Stimulated activated naive CD8-positive, alpha-beta T cell treated with anti-CD3 and anti-CD28 coated beads, Interleukin-15, Interleukin-2, amounts not matched to agents 100 ng/mL and 50 ng/mL, for 24 hours (primary cell): ENCODE data around the gene CHTOP.

Experiments used
- H3K27ac Mint-ChIP-seq: one replicate; pipeline ENCODE4 v1.8.0; 2021; ENCODE audit warnings: mild to moderate bottlenecking, mixed read lengths
- H3K27me3 Mint-ChIP-seq: one replicate; pipeline ENCODE4 v1.8.0; 2021; ENCODE audit warnings: mixed read lengths
- H3K36me3 Mint-ChIP-seq: one replicate; pipeline ENCODE4 v1.8.0; 2021; ENCODE audit warnings: low read depth, mixed read lengths
- H3K4me1 Mint-ChIP-seq: one replicate; pipeline ENCODE4 v1.8.0; 2021; ENCODE audit warnings: low read depth, mixed read lengths
- H3K4me3 Mint-ChIP-seq: one replicate; pipeline ENCODE4 v1.8.0; 2021; ENCODE audit warnings: mild to moderate bottlenecking, mixed read lengths
- H3K9me3 Mint-ChIP-seq: one replicate; pipeline ENCODE4 v1.8.0; 2021; ENCODE audit warnings: mixed read lengths

CHTOP gene

DNA sequence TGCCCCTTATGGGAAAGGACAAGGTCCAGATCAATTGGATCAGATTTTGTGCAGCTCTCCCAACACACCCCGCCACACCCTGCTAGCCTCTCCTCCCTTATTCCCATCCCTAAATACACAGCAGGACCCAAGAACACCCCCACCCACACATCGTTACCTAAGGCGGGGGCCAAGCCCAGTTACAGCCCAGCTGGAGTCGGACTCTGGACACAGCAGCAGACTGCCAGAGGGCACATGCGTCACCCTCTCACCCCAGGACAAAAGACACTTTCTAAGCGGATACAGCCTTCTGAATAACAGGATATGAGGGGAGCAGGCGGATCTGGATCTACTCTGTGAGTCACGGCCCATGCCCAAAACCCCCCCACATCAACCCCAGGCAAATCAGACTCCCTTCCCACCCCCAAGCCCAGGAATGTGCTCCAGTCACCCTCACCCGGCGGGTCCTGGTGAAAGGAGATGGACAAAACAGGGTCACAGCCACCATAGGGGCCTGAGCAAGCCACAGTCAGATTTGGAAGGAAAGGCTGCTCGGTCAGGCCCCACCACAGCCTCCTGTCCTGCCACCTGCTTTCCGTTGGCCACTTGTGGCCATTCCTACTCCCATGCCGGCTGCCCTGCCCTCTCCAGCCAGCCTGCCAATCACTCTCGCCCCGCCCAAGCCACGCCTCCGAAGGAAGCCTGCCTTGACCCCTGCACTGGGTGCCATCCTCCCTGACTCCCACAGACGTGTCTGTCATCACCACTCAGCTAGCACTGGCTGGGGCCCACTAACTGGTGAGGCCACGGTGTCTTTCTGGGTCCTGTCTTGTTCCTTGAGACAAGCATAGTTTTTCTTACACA, 24.9 kb upstream of the CHTOP start:
- no peaks in the 10 kb centered on the region for H3K27me3 Mint-ChIP-seq
- no peak overlapping the region for H3K4me3 Mint-ChIP-seq
- no peaks in the 10 kb centered on the region for H3K4me1 Mint-ChIP-seq
- H3K36me3 Mint-ChIP-seq = no peaks in the 10 kb centered on the region
- H3K27ac Mint-ChIP-seq = no peak overlapping the region
- H3K9me3 Mint-ChIP-seq = no peaks in the 10 kb centered on the region

GRCh38 chr1:153609585-153609907, 24.3 kb upstream of the CHTOP start:
- Mint-ChIP-seq H3K9me3 (no peaks in the 10 kb centered on the region), H3K27ac (no peak overlapping the region), H3K27me3 (no peaks in the 10 kb centered on the region), H3K4me1 (no peaks in the 10 kb centered on the region), H3K36me3 (no peaks in the 10 kb centered on the region), H3K4me3 (no peak overlapping the region)

- Mint-ChIP-seq H3K27ac (peak overlapping the region; percentile 57), H3K4me3 (no peak overlapping the region), H3K36me3 (no peaks in the 10 kb centered on the region), H3K4me1 (no peaks in the 10 kb centered on the region), H3K27me3 (no peaks in the 10 kb centered on the region), H3K9me3 (no peaks in the 10 kb centered on the region)
Measured at GRCh38 chr1:153610334-153610733, 23.5 kb upstream of the CHTOP start.

DNA sequence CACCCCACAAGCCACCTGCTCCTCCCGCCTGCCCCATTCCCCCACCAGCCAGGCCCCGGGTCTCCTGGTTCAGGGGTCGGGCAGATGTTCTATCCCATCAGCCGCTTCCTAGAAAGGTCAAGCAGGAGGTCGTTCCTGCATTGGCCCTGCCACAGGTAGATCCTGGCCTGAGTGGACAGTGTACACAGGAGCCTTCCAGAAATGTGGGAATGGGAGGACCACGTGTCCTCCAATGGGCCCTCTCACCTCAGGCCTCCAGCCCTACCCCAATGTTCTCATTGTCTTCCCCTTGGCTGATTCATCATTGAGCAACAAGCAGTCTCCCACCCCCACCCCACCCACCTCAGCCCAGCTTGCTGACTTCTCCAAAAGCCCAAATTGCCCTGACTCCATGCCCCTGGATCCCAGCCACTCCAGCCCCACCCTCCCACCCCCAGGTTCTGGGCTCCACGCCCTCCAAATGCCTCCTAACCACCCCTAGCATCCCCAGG, 23.0 kb upstream of the CHTOP start:
- Mint-ChIP-seq H3K9me3 (no peaks in the 10 kb centered on the region), H3K4me3 (no peak overlapping the region), H3K27ac (no peak overlapping the region), H3K36me3 (no peaks in the 10 kb centered on the region), H3K27me3 (no peaks in the 10 kb centered on the region), H3K4me1 (peaks cover under 1% of the 10 kb centered on the region)

GRCh38 chr1:153611356-153611755, 22.5 kb upstream of the CHTOP start:
- no peaks in the 10 kb centered on the region for H3K36me3 Mint-ChIP-seq
- no peak overlapping the region for H3K27ac Mint-ChIP-seq
- H3K4me1 Mint-ChIP-seq = peaks cover 4% of the 10 kb centered on the region
- no peaks in the 10 kb centered on the region for H3K27me3 Mint-ChIP-seq
- H3K4me3 Mint-ChIP-seq = no peak overlapping the region
- H3K9me3 Mint-ChIP-seq = no peaks in the 10 kb centered on the region

DNA sequence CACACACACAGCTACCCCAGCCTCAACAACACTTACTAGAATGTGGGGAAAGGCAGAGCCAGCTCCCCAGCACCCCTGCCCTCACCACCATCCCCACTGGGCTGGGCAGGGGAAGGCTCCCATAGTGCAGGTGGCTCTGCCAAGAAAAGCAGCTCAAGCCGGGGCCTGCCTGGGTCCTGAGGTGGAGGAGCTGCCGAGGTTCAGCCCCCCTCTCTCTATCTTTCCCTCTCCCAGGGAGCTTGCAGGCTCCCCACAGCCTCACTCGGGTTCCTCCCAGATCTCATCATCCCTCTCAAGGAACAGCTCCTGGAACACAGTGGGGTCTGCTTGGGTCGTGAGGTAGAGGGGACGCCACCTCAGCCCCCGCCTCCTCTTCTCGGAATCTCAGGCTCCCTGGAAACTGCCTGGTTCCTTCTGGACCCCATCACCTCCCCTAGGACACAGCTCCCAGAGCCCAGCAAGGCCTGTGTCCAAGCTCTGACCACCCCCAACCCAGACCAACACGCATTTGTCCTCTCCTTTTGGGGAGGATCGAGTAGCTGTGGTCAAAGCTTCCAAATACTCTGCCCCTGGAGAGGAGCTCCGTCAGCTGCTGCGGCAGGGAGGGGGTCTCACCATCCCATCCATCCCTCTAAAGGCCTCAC, 21.6 kb upstream of the CHTOP start:
- Mint-ChIP-seq H3K27me3 (no peaks in the 10 kb centered on the region), H3K36me3 (no peaks in the 10 kb centered on the region), H3K9me3 (no peaks in the 10 kb centered on the region), H3K4me1 (peaks cover 4% of the 10 kb centered on the region), H3K4me3 (no peak overlapping the region), H3K27ac (no peak overlapping the region)

DNA sequence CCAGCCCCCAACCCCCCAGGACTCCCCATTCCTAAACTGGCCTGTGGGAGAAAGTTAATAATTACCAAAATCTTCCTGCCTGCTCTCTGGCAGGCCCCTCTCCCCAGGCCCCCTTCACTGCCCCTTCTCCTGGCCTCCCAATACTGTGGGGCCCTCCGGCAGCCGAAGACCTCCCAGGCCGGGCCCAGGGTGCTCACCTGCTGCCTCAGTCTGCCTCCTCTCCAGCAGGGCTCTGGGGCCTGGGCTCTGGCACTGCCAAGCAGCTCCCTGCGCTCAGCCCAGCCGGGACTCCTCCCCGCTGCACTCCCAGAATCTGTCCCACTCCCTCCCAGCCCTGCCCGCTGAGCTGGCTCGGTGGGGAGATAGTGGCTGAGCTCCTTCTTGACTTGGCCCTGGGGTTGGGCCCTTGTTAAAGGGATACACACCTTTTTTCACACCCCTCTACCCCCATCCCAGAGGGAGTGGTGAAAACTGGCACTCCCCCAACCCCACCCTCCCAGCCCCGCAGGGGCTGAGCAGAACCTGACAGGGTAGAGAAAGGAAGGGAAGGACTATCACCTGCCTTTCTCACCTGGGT, 21.0 kb upstream of the CHTOP start, which contains the start of gene S100A16:
S100A16 (minus strand) TSS at position 383 of the 577 bp plus-strand sequence. CDS start 4,986 bp downstream, outside the sequence.
- no peak within 1 kb of the TSS for H3K27ac Mint-ChIP-seq
- no peaks in the 10 kb centered on the region for H3K27me3 Mint-ChIP-seq
- no peaks in the 10 kb centered on the region for H3K9me3 Mint-ChIP-seq
- H3K36me3 Mint-ChIP-seq = no peaks in the 10 kb centered on the region
- no peak within 1 kb of the TSS for H3K4me3 Mint-ChIP-seq
- H3K4me1 Mint-ChIP-seq = peaks cover 4% of the 10 kb centered on the region

GRCh38 chr1:153613406-153613805, 20.5 kb upstream of the CHTOP start:
- H3K27me3 Mint-ChIP-seq = no peaks in the 10 kb centered on the region
- H3K9me3 Mint-ChIP-seq = no peaks in the 10 kb centered on the region
- no peak overlapping the region for H3K4me3 Mint-ChIP-seq
- H3K27ac Mint-ChIP-seq = no peak overlapping the region
- no peaks in the 10 kb centered on the region for H3K36me3 Mint-ChIP-seq
- peaks cover 4% of the 10 kb centered on the region for H3K4me1 Mint-ChIP-seq

DNA sequence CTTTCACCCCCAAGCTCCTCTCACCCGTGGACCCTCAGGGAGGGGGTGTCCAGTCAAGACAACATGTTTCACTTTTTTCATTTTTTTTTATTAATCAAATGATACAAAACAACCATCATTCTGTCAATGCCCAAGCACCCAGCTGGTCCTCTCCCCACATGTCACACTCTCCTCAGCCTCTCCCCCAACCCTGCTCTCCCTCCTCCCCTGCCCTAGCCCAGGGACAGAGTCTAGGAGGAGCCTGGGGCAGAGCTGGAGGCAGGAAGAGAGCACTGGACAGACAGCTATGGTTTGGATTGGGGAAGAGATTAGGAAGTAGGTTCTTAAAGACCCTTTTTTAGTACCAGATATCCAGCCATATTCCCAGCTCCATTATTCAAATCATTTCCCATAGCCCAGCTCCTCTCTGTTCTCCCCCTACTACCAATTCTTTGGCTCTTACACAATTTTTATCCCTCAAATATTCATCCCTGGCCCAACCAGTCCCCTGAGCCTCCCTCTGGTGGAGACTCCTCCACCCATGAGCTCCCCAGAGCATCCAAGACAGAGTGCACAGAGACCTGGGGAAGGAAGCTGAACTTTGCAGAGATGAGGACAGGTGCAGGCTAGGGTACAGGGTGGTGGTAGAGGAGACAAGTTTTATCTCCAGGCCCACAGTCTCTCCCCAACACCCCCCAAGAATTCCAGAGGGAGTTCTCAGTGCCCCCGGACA, 19.5 kb upstream of the CHTOP start:
- H3K4me3 Mint-ChIP-seq = no peak overlapping the region
- H3K4me1 Mint-ChIP-seq = peaks cover 4% of the 10 kb centered on the region
- H3K27ac Mint-ChIP-seq = no peak overlapping the region

GRCh38 chr1:153614906-153615305, 19.0 kb upstream of the CHTOP start:
- Mint-ChIP-seq H3K27me3 (no peaks in the 10 kb centered on the region), H3K36me3 (no peaks in the 10 kb centered on the region), H3K27ac (no peak overlapping the region), H3K4me1 (peaks cover 4% of the 10 kb centered on the region), H3K9me3 (no peaks in the 10 kb centered on the region), H3K4me3 (no peak overlapping the region)

More for the DNA sequence above, 19.5 kb upstream of the CHTOP start:
- no peaks in the 10 kb centered on the region for H3K9me3 Mint-ChIP-seq
- H3K36me3 Mint-ChIP-seq = no peaks in the 10 kb centered on the region
- no peaks in the 10 kb centered on the region for H3K27me3 Mint-ChIP-seq

- Mint-ChIP-seq H3K4me1 (peaks cover 4% of the 10 kb centered on the region), H3K27me3 (no peaks in the 10 kb centered on the region), H3K9me3 (no peaks in the 10 kb centered on the region), H3K36me3 (no peaks in the 10 kb centered on the region), H3K27ac (no peak overlapping the region), H3K4me3 (no peak overlapping the region)
Measured at GRCh38 chr1:153615406-153615805, 18.5 kb upstream of the CHTOP start.

- Mint-ChIP-seq H3K27ac (no peak within 1 kb of the TSS), H3K36me3 (no peaks in the 10 kb centered on the region), H3K9me3 (no peaks in the 10 kb centered on the region), H3K27me3 (no peaks in the 10 kb centered on the region), H3K4me3 (no peak within 1 kb of the TSS), H3K4me1 (peaks cover 4% of the 10 kb centered on the region)
Measured at GRCh38 chr1:153616144-153616916, 17.5 kb upstream of the CHTOP start, which contains the start of gene S100A14. S100A14 (minus strand) TSS chr1:153616325; CDS start chr1:153615858, 467 bp downstream.

DNA sequence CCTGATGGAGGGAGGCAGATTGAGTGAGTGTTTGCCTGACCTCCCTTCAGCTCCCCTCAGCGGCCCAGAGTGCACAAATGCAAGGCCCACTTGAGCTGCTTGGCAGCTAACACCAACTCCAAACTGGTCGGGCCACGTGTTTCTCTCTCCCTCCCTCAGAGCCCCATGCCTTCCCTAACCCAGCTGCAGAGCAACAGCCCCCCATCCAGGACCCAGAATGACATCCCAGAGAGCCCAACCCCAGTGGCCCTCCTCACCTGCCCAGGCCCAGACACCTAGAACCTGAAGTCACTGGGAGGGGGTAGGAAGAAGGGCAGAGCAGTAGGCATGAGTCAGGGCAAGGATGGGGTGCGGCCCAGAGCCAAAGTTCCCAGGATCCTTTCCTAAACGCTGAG, 17.0 kb upstream of the CHTOP start:
- Mint-ChIP-seq H3K4me3 (no peak overlapping the region), H3K9me3 (no peaks in the 10 kb centered on the region), H3K27me3 (no peaks in the 10 kb centered on the region), H3K36me3 (no peaks in the 10 kb centered on the region), H3K27ac (no peak overlapping the region), H3K4me1 (peaks cover 4% of the 10 kb centered on the region)

DNA sequence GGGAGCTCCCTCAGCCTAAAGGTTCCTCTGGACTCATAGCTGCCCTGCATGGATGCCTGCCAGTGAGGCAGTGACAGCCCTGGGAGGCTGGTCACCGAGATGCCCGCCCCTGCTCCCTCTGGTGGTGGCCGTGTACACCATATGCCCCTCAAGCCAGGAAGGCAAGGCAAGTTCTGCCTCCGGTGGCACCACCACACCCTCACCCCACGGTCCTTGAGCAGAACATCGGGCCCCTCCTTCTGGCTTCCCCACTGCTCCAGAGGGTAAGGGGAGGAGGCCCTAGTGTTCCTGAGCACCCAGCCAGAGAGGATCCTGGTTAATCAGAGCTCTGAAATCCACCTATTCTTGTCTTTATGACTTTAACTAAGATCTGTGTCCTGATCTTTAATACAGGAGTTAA, 16.2 kb upstream of the CHTOP start:
- Mint-ChIP-seq H3K27ac (no peak overlapping the region), H3K27me3 (no peaks in the 10 kb centered on the region), H3K4me1 (peaks cover 4% of the 10 kb centered on the region), H3K4me3 (no peak overlapping the region), H3K9me3 (no peaks in the 10 kb centered on the region), H3K36me3 (no peaks in the 10 kb centered on the region)
